ENCODE data around the gene DHCR24.

The DHCR24 gene

DNA sequence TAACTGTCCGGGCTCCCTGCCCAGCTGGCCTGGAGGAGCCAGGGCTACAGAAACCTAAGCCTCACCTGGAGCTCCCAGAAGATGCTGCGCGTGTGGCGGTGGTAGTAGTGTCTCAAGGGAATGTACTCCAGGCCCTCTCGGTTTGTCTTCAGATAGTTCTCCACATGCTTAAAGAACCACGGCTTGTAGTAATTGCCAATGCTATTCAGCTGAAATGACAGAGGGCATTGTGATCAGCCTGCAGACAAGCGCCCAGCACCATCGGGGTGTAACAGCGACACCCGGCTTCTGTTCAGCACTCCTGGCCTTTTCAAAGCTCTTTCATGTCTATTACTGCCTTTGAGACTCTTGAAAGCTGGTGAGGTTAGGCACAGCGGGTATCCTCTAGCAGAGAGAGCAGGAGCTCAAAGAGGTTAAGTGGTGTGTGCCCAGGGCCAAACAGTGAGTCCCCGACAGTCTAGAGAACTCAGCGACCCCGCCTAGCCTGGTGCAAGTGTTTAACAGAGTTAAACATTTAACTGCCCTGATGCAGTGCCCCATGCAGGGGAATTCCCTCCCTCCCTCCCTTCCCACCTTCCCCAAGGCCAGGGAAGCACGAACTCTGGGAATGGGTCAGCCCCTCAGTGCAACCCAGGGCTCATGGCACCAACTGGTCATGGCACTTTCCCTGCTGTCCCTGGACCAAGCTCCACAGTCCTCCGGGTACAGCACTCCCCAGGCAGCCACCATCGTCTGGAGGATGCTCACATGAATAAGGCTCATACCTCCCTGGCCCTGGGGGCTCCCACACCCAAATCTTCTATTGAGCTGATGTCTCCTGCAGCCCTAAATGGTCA, 21.5 kb downstream of the DHCR24 start:
- DNase-seq (ENCODE audit: low spot score): no peak

DNA sequence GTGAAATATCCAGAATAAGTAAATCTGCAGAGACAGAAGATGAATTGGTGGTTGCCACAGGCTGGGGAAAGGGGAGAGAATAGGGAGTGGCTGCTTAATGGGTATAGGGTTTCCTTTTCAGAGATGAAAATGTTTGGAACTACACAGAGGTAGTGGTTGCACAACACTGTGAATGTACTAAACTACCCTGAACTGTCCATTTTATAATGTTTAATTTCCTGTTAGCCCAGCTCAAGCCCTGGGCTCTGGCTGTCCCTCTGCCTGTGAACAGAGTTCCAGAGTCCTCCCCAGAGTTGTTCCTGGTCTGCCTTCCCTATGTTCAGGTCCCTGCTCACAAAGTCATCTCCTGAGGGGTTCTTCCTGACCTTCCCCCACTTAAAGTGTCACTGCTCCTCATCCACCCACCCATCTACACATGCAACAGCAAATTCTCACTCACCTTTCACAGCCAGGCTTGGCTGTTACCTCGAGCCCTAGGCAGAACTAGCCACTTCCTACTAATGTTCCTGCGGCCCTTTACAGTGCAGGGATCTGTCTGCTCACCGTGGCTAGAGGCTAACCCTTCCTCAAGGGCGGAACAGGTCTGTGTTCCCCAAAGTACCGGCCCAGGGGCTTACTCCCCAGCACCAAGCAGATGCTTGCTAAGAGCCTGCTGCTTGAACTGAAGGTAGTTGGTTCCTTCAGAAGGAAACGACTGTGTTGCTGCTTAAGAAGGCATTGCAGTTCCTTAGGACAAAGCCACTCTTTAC, 22.4 kb downstream of the DHCR24 start:
- no peak for DNase-seq (ENCODE audit: low spot score)

DNA sequence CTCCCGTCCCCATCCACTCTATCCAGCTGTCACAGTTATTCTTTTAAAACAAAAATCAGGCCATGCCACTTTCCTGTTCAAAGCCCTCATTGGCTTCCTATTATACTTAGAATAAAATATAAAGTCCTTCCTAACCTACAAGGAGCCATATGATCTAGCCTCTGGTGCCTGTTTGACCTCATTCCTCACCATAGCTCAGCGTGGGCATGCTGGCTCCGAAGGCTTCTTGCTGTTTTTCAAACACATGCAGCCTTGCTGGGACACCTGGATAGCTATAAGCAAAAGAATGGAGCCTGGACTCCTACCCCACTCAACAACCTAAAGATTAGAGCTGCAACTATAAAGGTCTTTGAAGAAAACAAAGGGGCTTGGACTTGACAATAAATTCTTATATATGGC, 23.7 kb downstream of the DHCR24 start:
- DNase-seq (ENCODE audit: low spot score): no peak

DNA sequence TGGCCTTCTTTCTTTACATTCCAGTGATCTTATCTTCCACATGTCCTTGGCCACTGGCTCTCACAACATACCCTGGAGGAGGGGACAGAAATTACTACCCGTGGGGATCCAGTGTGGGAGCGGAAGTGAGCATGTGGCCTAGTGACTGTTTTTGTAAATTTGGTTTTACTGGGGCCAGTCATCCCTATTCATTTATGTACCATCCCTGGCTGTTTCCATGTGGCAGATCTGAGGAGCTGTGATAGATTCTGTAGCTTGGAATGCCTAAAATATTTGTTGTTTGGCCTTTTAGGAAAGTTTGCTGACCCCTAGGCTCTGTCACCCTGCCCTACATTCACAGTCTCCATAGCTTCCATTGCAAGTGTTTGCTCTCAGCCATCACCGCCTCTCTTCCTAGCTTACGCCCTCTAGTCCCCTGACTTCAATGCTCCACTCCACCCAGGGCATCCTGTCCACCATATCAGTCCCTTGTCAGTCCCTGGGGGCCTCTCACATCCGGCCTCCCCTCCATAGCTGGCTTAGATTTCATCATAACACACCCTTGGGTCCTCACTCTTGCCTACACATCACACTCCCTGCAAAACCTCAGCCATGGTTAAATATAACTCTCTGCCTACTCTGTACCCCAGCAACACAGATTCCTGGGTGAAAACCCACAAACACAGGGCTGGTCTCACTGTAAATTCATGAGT, 25.8 kb downstream of the DHCR24 start:
- no peak for DNase-seq (ENCODE audit: low spot score)

DNA sequence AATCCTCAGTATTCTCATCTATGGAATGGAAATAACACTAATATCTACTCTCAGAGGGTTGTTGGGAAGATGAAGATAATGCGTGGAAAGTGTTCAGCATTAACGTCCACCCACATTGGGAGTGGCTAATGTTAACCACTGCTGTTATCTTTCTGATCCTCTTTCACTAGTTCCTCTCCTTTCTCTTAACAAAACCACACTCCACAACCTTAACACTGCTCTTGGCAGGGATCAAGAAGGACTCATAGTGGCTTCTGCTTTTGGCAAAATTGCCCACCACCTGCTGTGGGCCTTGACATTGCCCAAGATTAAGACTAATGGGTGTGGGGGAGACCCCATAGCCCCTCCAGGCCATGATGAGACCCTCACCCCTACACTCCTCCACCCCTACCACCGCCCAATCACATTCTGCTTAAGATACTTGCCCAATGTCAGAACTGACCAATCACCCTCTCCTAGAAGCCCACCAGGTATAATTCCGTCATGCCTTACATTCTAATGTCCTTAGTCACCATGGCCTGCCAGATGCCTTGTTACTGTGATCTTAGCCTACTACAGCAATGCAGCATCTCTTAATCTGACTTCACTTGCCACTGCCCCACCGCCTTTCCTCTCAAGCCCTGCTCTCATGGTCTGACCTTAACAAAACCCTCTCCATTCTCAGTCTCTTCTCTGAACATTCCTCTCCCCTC, 27.1 kb downstream of the DHCR24 start:
- no peak for DNase-seq (ENCODE audit: low spot score)

DNA sequence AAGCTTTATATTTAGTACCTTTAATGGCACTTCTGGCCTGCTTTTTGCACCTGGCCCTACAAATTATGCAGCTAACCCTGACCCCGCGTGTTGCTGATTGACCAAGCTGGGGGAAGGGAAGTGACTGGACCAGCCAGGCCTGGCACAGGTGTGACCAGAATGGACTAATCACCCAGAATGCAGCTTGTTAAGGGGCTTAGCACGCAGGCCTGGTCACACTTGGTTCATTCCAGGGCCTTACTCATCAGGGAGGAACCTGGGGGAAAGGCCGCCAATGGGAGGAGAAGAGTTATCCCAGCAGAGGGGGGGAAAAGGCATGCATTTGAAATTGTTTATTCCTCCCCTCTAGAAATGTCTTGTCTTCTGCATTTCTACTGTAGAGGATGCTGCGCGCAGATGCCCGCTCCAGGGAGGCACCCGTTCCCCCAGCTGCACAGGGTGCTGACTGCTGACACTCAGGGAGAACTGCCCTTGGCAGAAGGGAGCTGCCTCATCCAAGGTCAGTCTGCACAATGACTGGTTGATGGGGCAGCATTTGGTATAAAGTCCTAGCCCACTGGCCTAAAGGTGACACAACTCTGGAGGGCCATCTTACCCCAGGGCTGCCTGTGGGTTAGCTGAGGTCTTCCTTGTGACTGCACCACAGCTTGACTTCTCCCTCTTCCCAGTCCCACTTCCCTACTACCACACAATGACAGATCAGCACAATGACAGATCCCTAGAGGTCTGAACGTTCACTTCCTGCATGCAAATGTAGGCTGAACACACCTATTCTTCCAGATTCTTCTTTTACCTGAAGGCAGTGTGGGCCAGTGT, 29.0 kb downstream of the DHCR24 start:
- DNase-seq (ENCODE audit: low spot score): no peak

DNA sequence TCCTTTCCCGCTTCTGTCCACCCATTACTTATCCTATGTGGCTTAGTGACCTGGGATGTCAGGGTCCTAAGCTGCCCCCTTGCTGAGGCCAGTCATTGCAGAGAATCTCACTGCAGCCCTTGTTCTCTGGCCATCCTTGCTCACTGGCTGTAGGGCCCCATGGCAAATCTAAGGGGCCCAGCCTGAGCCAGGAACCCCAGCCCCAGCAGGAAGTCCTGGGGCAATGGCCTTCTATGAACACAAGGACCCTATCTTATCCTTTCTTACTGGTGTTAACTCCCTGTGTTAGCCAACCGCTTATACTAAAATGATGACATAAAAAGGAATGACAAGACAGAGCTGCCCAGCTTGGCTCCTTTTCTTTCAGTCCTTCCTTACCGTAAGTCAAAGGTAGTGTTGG, 29.9 kb downstream of the DHCR24 start:
- DNase-seq (ENCODE audit: low spot score): no peak

DNA sequence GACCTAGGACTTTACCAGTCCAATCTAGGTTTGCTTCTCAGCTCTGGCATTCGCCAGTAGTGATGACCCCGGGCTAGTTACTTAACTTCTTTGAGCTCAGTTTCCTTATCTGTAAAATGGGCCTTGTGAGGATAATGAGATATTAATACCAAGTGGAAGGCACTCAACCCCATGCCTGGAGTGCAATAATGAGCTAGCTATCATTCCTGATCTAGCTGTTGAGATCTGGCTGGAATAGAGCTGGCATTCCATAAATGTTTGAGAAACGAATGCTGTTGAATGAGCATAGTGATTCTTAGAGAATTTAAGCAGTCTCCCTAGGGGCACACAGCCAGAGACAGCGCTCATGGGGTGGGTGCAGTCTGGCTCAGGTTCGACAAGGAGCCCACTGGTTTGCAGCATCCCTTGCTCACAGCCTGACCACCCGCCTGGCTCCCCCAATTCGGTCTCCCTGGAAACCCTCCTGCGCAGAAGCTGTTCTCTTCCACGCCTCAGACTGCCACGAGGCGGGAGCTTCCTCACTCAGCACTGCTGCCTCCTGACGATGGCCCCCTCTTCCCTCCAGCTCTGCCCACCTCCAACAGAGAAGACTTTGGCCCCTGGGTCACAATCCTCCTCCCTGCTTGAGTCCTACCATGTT, 32.5 kb downstream of the DHCR24 start:
- no peak for DNase-seq (ENCODE audit: low spot score)

DNA sequence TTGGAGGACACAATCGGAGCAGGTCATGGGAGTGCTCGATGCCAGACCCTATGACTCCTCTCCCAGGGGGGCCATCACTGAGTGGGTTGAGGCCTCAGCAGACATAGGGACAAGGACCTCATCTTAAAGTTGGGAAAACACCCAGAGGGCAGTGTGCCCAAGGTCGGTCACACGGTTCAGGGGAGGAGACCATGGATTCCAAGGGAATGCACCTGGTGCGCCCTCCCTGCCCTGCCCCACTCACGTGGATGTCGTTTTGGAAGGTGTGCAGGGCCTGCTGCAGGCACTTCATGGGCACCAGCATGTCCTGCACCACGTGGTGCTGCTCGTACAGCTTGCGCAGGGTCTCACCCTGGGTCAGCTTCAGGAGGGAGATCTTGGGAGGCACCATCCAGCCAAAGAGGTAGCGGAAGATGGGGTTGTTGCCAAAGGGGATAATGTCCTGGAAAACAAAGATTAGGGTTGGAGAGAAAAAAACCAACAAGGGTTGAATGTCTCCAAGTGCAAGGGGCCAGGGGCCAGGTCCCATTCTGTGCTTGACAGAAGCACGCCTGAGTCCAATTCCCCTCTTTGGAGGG, 33.1 kb downstream of the DHCR24 start:
- DNase-seq (ENCODE audit: low spot score): no peak

DNA sequence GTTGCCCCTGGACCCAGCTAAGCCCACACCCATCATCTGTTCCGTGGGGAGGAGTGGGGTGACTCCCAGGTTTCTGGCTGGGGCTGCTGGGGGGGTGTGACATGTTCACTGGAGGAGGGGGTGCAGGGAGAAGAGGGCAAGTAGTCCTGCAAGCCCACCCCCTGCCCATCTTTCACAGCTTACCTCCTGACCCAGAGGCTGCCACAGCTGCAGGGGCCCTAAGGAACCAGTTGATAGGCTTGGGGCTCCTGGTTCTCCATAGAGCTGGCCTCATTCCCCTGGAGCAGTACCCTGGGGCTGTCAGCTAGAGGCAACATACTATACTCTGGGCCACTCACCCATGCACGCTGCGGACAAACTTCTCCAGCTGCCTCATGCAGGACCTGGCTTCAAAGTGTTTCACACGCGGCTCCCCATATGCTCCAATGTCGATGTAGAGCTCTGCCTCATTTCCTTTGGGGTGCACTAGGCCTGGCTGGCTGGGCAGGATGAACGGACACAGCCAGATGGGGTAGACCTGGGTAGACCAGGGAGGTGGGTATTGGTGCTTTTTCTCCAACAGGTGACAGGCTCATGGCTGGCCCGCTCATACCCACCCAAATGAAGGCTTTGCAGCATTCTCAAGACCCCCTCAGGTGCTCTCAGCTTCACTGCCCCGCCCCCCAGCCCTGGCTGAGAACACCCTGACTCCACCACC, 33.8 kb downstream of the DHCR24 start:
- DNase-seq (ENCODE audit: low spot score): no peak

DNA sequence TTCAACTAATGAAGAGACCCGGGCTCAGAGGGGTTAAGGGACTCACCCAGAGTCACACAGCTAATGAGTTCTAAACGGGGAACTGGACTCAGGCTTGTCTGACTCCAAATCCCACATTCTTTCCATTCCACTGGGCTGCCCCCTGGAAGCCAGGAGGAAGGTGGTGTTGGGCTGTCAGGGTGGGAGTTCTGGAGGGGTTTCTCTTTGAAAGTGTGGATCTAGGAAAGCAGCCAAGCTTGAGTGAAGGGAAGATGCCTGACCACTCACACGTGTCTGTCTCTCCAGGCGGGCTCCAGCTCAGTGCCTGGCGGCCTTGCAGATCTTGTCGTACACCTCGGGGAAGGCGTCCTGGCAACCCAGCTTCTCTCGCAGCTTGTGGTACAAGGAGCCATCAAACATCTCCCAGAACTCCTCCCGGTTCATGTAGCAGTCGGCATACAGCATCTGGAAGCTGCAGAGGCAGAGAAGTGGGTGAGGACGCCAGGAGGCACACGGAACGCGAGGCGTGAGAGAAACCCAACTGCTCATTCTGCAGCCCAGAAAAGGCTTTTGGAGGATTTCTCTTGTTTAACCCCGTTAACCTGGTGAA, 35.0 kb downstream of the DHCR24 start:
- DNase-seq (ENCODE audit: low spot score): no peak

DNA sequence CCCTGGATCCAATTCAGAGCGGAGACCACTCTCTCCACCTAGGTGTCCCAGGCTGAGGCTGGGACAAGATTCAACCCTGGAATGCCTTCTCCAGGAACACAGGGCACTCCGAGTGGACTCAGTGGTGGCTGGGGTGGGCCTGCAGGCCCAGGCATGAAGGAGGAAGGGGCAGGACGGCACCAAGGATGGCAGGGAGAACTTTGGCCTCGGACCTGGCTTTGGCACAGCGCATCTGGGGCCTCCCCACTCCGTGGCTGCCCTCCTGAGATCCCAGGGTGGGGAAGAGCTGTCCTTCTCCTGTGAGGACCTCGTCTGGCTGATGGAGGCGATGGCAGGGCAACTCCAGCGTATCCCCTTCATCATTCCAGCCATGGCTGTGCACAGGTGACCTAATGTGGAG, 35.6 kb downstream of the DHCR24 start:
- DNase-seq (ENCODE audit: low spot score): no peak

DNA sequence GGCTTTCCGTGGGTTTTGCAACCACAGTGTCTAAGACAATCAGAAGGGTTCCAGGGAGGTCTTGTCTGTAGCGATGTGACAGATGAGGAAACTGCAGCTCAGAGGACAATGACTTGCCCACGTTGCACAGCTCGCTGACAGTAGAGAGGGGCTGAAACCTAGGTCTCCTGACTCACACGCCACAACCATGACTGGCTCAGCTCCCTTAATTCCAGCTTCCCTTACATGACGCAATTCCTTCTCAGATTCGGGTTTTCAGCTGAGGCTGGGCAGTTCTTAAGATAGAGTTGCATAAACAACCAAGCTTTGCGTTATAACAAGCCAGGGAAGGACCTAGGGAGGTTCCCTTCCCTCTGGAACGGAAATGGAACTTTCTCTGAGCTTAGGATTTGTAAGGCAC, 36.3 kb downstream of the DHCR24 start:
- no peak for DNase-seq (ENCODE audit: low spot score)

DNA sequence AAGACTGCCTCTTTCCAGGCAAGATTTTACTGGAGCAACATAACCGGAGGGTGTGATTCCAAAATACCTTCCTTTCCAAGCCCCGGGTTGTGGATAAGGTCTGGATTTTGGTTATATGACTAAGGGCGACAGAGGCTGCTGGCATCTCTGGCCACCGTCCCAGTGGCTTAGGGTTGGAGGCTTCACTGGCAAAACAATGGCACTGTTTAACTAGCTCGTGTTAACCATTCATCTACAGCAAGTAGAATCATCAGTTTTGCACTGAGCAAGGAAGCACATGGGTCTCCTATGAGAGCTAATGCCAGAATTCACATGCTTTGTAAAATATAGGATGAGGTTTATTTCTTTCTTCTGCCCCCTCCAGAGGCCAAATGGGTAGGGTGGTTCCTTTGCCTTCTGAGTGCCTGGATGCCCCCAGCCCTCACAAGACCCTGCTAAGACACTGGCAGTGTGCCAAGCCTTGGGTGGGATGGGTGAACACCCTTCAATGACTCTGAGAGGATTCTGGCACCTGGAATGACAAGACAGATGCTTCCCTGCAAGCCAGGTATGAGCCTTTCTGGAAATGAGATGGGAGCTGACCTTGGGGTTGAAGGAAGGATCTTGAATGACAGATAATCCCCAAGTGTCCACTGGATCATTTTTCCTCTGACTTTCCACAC, 36.8 kb downstream of the DHCR24 start:
- no peak for DNase-seq (ENCODE audit: low spot score)

DNA sequence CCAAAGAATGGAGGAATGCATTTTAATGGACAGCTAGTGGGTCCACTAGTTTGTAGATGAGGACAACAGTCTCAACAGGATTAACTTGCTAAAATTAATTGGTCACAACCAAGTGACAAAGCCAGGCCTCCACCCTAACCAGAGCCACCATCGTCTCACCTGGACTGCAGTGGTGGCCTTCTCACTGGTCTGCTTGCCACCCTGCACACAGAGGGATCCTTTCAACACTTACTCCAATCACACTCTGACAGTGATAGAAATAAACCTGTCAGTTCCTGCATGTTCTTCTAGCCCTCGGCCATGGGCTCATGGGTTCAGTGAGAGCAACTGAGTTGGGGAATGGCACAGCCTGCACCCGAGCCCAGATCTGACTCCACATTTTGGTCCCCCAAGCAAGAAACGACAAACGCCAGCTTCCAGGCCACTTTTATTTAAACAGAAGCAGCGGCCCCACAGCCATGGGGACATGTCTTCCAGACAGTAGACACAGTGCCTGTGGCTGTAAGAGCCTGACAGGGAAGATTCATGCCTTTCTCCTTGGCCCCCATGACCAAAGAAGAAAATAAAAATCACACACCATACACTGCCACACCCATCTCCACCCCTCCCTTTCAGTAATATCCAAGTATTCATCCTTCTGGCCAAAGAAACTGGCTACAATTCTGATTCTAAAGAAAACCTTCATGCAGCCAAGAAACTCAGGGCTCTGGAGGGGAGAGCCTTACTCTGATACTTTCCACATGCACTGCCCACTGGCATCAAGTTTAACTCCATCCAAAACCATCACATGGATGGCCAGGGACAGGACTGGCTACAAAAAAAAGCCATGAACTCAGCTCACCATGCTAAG, 37.6 kb downstream of the DHCR24 start:
- DNase-seq (ENCODE audit: low spot score): no peak

DNA sequence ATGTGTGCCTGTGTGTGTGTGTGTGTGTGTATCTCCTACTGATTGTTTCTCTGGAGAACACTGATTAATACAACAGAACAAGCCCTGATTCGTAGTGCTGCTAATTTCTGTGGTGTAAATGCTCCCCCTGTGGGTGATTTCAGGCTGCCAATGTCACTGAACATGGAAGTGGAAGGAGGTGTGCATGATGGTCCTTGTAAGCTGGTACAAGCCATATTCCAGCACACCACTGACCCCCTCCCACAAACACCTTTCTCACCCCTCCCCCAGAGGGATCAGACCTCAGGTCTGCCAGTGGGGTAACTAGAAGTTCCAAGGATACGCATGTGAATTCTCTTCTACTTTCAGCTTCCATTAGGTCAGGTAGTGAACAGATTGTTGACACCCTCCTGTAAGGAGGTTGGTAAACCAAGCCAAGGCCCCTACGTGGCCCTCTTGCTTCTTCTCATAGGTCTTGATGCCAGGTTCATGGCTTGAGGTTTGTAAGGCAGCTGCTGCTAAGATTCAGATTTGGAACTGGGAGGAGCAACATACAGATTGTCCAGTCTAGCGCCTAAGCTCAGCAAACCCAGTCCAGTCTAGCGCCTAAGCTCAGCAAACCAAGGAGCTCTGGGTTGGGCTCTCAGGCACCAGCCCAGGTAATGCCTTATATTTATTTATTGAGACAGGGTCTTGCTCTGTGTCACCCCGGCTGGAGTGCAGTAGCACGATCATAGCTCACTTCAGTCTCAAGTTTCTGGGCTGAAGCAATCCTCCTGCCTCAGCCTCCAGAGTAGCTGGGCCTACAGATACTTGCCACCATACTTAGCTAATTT, 38.7 kb downstream of the DHCR24 start:
- no peak for DNase-seq (ENCODE audit: low spot score)

DNA sequence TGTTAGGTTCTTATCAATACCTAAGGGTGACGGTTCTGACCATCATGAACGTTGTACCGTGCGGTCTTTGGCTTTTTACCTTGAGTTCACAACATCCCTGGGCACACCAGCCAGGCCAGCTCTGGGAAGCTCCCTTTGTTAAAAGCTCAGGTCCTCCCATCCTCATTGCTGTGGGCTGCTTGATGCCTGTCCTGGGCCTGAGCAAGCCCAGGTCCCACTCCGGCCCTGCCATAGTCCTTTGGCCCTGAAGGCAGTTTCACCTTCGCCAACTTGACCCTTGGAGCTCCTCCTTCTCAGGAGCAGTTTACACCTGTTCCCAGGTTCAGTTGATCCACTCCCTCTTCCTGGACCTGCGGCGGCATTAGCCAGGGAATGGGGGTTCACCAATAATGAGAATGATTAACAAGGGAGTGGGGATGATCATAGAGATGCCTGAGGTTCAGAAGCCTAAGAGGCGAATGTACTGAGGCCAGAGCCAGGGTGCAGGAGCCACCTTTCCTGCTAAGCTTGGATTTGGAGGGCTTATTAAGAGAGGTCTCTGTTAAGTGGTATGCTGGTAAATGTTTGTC, 40.2 kb downstream of the DHCR24 start:
- DNase-seq (ENCODE audit: low spot score): no peak

Data from activated CD4-positive, alpha-beta T cell treated with anti-CD3 and anti-CD28 coated beads, Interleukin-2, Interleukin-4, amounts not matched to agents 100 ng/mL and 50 ng/mL, durations not matched to agents 16 hours and 8 hours (primary cell).